GM12874 (cell line): Measurements from ENCODE around the gene CLDN5.

Source experiments
- CTCF ChIP-seq: IDR thresholded peaks from 2 replicates; pipeline ENCODE4 v1.5.1; 2011; ENCODE audit warnings: low read depth, mild to moderate bottlenecking, control low read depth, low read length, moderate library complexity; ENCODE audit not compliant: insufficient read depth

The CLDN5 gene

GRCh38 chr22:19483481-19484244 is 40.5 kb downstream of the CLDN5 start:
- TF ChIP-seq CTCF, result no peak

GRCh38 chr22:19482297-19482696 is 41.9 kb downstream of the CLDN5 start:
- TF ChIP-seq CTCF, result no peak

- no peak for TF ChIP-seq CTCF
Observed at GRCh38 chr22:19480789-19481188, 43.4 kb downstream of the CLDN5 start.

- no peak for TF ChIP-seq CTCF
Observed at GRCh38 chr22:19480173-19480568, 44.0 kb downstream of the CLDN5 start.

GRCh38 chr22:19479355-19480172 is 44.6 kb downstream of the CLDN5 start, which contains the start of gene CDC45:
Gene CDC45 (plus strand): TSS chr22:19479920. CDS start chr22:19479969, 49 bp downstream.
- no peak for TF ChIP-seq CTCF

- TF ChIP-seq CTCF, result no peak
Observed at GRCh38 chr22:19478901-19479354, 45.3 kb downstream of the CLDN5 start, which contains the start of gene UFD1. Gene UFD1 (minus strand): TSS chr22:19479193. CDS start chr22:19479085, 108 bp downstream.

- no peak for TF ChIP-seq CTCF
Observed at GRCh38 chr22:19478045-19478900, 45.9 kb downstream of the CLDN5 start.
